SU-DHL-6 (cell line): ENCODE measurements around the gene TSPAN33.
A peak's percentile ranks its signal among the peaks of the same experiment; 100 is the strongest.

Source experiments
- H2AFZ ChIP-seq: fragments of 200-600 bp; sonication (generic); 2 replicates; pipeline ENCODE4 v1.6.1; 2014; ENCODE audit warnings: low read depth, mild to moderate bottlenecking, moderate library complexity, mixed read lengths, antibody characterized with exemption, low read length; ENCODE audit not compliant: severe bottlenecking
- H3F3A ChIP-seq: fragments of 200-600 bp; shearing (Covaris generic); 2 replicates; pipeline ENCODE4 v1.6.0; 2016; ENCODE audit warnings: antibody characterized with exemption, mild to moderate bottlenecking; ENCODE audit not compliant: insufficient read depth
- H3K27ac ChIP-seq: fragments of 200-600 bp; sonication (generic); 2 replicates; pipeline ENCODE4 v1.5.1; 2016; ENCODE audit warnings: low read depth, mild to moderate bottlenecking, low read length, moderate library complexity, mixed read lengths
- H3K27me3 ChIP-seq: fragments of 200-600 bp; sonication (generic), shearing (Covaris generic); 2 replicates; pipeline ENCODE4 v1.6.0; 2014; ENCODE audit warnings: mild to moderate bottlenecking, low read length
- H3K36me3 ChIP-seq: fragments of 200-600 bp; sonication (generic); 2 replicates; pipeline ENCODE4 v1.6.1; 2014; ENCODE audit warnings: mild to moderate bottlenecking, low read length, mixed read lengths
- H3K4me2 ChIP-seq: fragments of 300-600, 200-600 bp; shearing (Covaris generic), sonication (generic); 2 replicates; pipeline ENCODE4 v1.6.0; 2014; ENCODE audit warnings: low read length, low read depth, mild to moderate bottlenecking; ENCODE audit not compliant: poor library complexity, severe bottlenecking
- H3K4me3 ChIP-seq: fragments of 200-600 bp; sonication (generic); 2 replicates; pipeline ENCODE4 v1.5.1; 2014; ENCODE audit warnings: antibody characterized with exemption, low read length, mild to moderate bottlenecking, mixed read lengths; ENCODE audit not compliant: insufficient read depth, poor library complexity, severe bottlenecking
- H3K79me2 ChIP-seq: fragments of 200-600 bp; sonication (generic); 2 replicates; pipeline ENCODE4 v1.6.1; 2014; ENCODE audit warnings: mild to moderate bottlenecking, low read length, moderate library complexity; ENCODE audit not compliant: insufficient read depth
- H3K9ac ChIP-seq: fragments of 200-600 bp; sonication (generic); 2 replicates; pipeline ENCODE4 v1.7.0; 2014; ENCODE audit warnings: mild to moderate bottlenecking, low read length
- H3K9me2 ChIP-seq: fragments of 200-600 bp; sonication (generic); replicated peaks from 2 replicates; pipeline ENCODE4 v1.6.1; 2014; ENCODE audit warnings: low read length; ENCODE audit not compliant: insufficient read depth
- H3K9me3 ChIP-seq: fragments of 200-600 bp; sonication (generic); 2 replicates; pipeline ENCODE4 v1.6.1; 2014; ENCODE audit warnings: low read length, mixed read lengths; ENCODE audit not compliant: insufficient read depth
- H4K20me1 ChIP-seq: fragments of 200-600 bp; sonication (generic); 2 replicates; pipeline ENCODE4 v1.6.1; 2014; ENCODE audit warnings: low read depth, mild to moderate bottlenecking, antibody characterized with exemption, low read length, moderate library complexity, mixed read lengths
- EZH2phosphoT487 ChIP-seq: fragments of 200-600 bp; sonication (generic), shearing (Covaris generic); conservative IDR thresholded peaks from 2 replicates; pipeline ENCODE4 v1.6.1; 2018; ENCODE audit warnings: mild to moderate bottlenecking, antibody characterized with exemption, low read length, moderate library complexity, mixed read lengths
- TF ChIP-seq, protein P1 (sequence below): fragments of 200-600 bp; sonication (generic); IDR thresholded peaks from one replicate; pipeline ENCODE4 v1.5.1; 2017; ENCODE audit warnings: antibody characterized with exemption, mild to moderate bottlenecking, low read length, moderate library complexity; ENCODE audit not compliant: insufficient read depth, poor library complexity, severe bottlenecking

Gene TSPAN33

DNA sequence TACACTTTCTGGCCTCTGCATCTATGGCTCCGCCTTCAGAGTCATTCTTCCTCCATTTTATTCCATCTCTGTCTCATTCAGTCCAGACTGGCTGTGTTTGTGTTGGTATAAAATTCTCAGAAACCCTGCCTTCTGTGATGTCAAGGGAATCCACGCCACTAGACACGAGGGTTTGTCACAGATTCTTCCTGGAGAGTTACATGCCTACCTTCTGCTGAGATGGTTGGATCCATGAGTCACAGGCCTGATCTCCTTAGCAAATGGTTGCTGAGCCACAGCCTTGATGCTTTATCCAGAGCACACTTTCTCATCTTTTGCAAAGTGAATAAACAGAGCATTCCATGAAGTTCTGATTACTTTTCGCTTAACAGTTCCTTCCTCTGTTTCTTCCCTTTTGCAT lies 35.9 kb upstream of the TSPAN33 start:
- no peak for TF ChIP-seq EZH2phosphoT487
- TF ChIP-seq, protein P1, sequence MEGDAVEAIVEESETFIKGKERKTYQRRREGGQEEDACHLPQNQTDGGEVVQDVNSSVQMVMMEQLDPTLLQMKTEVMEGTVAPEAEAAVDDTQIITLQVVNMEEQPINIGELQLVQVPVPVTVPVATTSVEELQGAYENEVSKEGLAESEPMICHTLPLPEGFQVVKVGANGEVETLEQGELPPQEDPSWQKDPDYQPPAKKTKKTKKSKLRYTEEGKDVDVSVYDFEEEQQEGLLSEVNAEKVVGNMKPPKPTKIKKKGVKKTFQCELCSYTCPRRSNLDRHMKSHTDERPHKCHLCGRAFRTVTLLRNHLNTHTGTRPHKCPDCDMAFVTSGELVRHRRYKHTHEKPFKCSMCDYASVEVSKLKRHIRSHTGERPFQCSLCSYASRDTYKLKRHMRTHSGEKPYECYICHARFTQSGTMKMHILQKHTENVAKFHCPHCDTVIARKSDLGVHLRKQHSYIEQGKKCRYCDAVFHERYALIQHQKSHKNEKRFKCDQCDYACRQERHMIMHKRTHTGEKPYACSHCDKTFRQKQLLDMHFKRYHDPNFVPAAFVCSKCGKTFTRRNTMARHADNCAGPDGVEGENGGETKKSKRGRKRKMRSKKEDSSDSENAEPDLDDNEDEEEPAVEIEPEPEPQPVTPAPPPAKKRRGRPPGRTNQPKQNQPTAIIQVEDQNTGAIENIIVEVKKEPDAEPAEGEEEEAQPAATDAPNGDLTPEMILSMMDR, result no peak
- Histone ChIP-seq H3K79me2 (no peaks in the 10 kb centered on the region), H3K9ac (no peak overlapping the region), H3K9me3 (no peaks in the 10 kb centered on the region), H3K36me3 (no peaks in the 10 kb centered on the region), H3F3A (no peaks in the 10 kb centered on the region), H4K20me1 (no peaks in the 10 kb centered on the region), H3K27me3 (no peaks in the 10 kb centered on the region), H3K9me2 (no peaks in the 10 kb centered on the region), H2AFZ (no peak overlapping the region), H3K4me3 (no peak overlapping the region), H3K4me2 (no peak overlapping the region), H3K27ac (no peak overlapping the region)

DNA sequence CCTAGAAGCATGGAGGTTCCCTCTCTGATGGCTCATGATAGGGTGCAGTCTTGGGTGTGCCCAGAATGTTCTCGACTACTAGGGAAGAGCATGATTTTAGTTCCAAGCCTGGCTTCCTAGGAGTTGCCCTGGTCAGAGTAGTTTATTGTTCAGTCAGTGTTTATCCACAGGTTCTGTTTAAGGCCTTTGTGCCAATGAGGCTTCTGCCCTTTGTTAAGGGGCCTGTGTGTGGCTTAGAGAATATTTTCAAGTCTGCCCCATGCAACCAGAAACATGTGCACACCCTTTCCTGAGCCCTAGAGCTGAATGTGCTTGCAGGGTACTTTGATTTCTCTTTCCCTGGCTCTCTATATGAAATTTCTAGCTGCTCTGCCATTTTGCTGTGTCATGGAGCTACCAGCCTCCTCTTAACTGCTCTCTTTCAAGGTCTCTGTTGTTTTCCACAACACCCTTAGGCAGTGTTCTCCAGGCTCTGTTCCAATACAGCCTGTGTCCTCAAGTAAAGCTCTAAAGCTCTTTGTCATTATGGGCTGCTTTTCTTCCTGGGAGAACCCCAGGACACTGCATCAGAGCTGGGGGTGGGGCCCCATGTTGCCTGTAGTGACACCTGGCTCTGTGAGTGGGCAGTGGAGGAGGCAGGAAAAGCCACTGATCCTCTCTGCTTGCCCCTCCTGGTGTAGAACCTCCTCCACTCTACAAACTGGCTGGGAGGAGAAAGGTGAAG lies 34.1 kb upstream of the TSPAN33 start:
- Histone ChIP-seq H3K4me3 (no peak overlapping the region), H3F3A (no peaks in the 10 kb centered on the region), H3K79me2 (no peaks in the 10 kb centered on the region), H2AFZ (peak overlapping the region; percentile 62), H3K9ac (no peak overlapping the region), H3K27me3 (no peaks in the 10 kb centered on the region), H4K20me1 (no peaks in the 10 kb centered on the region), H3K4me2 (no peak overlapping the region), H3K9me2 (no peaks in the 10 kb centered on the region), H3K36me3 (no peaks in the 10 kb centered on the region), H3K9me3 (no peaks in the 10 kb centered on the region), H3K27ac (no peak overlapping the region)
- TF ChIP-seq, protein P1, result no peak
- no peak for TF ChIP-seq EZH2phosphoT487

DNA sequence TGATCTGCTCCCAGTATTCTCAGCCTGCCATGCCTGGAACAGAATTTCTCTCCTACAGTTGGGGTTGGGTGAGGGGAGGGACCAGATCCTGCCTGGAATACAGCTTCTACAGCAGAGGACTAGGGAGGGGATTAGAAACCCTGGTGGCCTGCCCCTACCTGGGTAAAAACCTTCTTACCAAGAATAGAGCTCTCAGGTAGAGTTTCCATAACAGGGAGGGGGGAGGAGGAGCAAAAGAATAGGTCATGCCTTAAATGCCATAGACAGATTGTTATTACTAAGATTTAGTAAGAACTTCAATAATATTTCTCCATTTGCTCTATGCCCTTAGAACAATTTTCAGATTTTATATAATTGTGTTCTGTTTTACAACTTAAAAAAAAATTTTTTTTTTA lies 33.5 kb upstream of the TSPAN33 start:
- H4K20me1 ChIP-seq, result no peaks in the 10 kb centered on the region
- no peaks in the 10 kb centered on the region for H3K36me3 ChIP-seq
- H3K27me3 ChIP-seq, result no peaks in the 10 kb centered on the region
- no peaks in the 10 kb centered on the region for H3F3A ChIP-seq
- H3K9me3 ChIP-seq, result no peaks in the 10 kb centered on the region
- H3K9me2 ChIP-seq, result no peaks in the 10 kb centered on the region
- no peak overlapping the region for H3K4me2 ChIP-seq
- TF ChIP-seq, protein P1, result no peak
- no peak for TF ChIP-seq EZH2phosphoT487
- H3K9ac ChIP-seq, result no peak overlapping the region
- H3K27ac ChIP-seq, result no peak overlapping the region
- peak overlapping the region; percentile 62 for H2AFZ ChIP-seq
- no peaks in the 10 kb centered on the region for H3K79me2 ChIP-seq
- H3K4me3 ChIP-seq, result no peak overlapping the region
